Endodermal cell (in vitro differentiated cells): Measurements from ENCODE around the gene LYZL4. TPM values are rescaled to one million over a fixed set of nuclear protein-coding genes. Genes with fewer than 3 reads are reported as not detected.

Experiments used
- DNase-seq: peaks from one replicate; pipeline ENCODE4 v3.0.0-alpha.2; 2017
- H3K27ac ChIP-seq: 2 replicates; pipeline ENCODE4 v1.5.1; 2013; ENCODE audit warnings: mild to moderate bottlenecking, low read depth, low read length, moderate library complexity
- H3K27me3 ChIP-seq: 2 replicates; pipeline ENCODE4 v1.6.1; 2013; ENCODE audit warnings: mild to moderate bottlenecking, low read length, moderate library complexity; ENCODE audit not compliant: insufficient read depth, control insufficient read depth, poor library complexity, severe bottlenecking
- H3K36me3 ChIP-seq: 2 replicates; pipeline ENCODE4 v1.7.0; 2013; ENCODE audit warnings: mild to moderate bottlenecking, low read length, moderate library complexity; ENCODE audit not compliant: control insufficient read depth, insufficient read depth
- H3K4me1 ChIP-seq: one replicate; pipeline ENCODE4 v1.7.0; 2013; ENCODE audit warnings: low read length; ENCODE audit not compliant: control insufficient read depth, insufficient read depth
- H3K4me3 ChIP-seq: 2 replicates; pipeline ENCODE4 v1.5.1; 2013; ENCODE audit warnings: mild to moderate bottlenecking, low read length, moderate library complexity
- H3K9ac ChIP-seq: 2 replicates; pipeline ENCODE4 v1.6.1; 2013; ENCODE audit warnings: mild to moderate bottlenecking, low read length, moderate library complexity; ENCODE audit not compliant: poor library complexity, severe bottlenecking; ENCODE audit errors: extremely low read depth
- H3K9me3 ChIP-seq: 2 replicates; pipeline ENCODE4 v1.6.1; 2013; ENCODE audit warnings: mild to moderate bottlenecking, low read length, moderate library complexity; ENCODE audit not compliant: control insufficient read depth
- H3K27ac Mint-ChIP-seq: 2 replicates; pipeline ENCODE4 v1.8.0; 2020; ENCODE audit warnings: mixed read lengths
- H3K27me3 Mint-ChIP-seq: 2 replicates; pipeline ENCODE4 v1.8.0; 2021; ENCODE audit warnings: mild to moderate bottlenecking, mixed read lengths; ENCODE audit not compliant: insufficient read depth
- H3K36me3 Mint-ChIP-seq: 2 replicates; pipeline ENCODE4 v1.8.0; 2020; ENCODE audit warnings: low read depth, mixed read lengths
- H3K4me1 Mint-ChIP-seq: 2 replicates; pipeline ENCODE4 v1.8.0; 2020; ENCODE audit warnings: mixed read lengths
- H3K4me3 Mint-ChIP-seq: 2 replicates; pipeline ENCODE4 v1.8.0; 2020; ENCODE audit warnings: mild to moderate bottlenecking, moderate library complexity, mixed read lengths
- H3K9me3 Mint-ChIP-seq: 2 replicates; pipeline ENCODE4 v1.8.0; 2020; ENCODE audit warnings: mild to moderate bottlenecking, mixed read lengths
- WGBS, 2 experiments: methylation state at CpG; one replicate each; pipeline versions ENCODE4 v1.1.5 to v1.1.7; 2013; ENCODE audit warnings: missing lambda C conversion rate in 2 of 2, mixed read lengths in 1 of 2; ENCODE audit not compliant: insufficient coverage in 1 of 2, insufficient read length in 1 of 2; 5-methylcytosine and 5-hydroxymethylcytosine counted together
- total RNA-seq, 2 donors: library from RNA; stranded (reverse); fragmentation: NEBNext Ultra II Directional in 1 of 2; extraction: Animal tissue kit (Norgen Biotek cat#: 25700) in 1 of 2; gene quantifications; 2 replicates in 1 of 2; 3 replicates in 1 of 2; pipeline ENCODE4 v1.2.1, GENCODE V29; 2021
- TF ChIP-seq, protein P1 (sequence below): fragments of 200-600 bp; sonication (generic); conservative IDR thresholded peaks from 2 replicates; pipeline ENCODE4 v1.5.0; 2021; ENCODE audit warnings: antibody characterized with exemption, mild to moderate bottlenecking

Gene LYZL4
- total RNA-seq, 2 donors from 2014 or later = not detected

- Histone ChIP-seq H3K9ac (no peak overlapping the region), H3K27ac (no peak overlapping the region), H3K36me3 (no peaks in the 10 kb centered on the region), H3K4me1 (no peaks in the 10 kb centered on the region), H3K27me3 (no peaks in the 10 kb centered on the region), H3K4me3 (no peak overlapping the region), H3K9me3 (no peaks in the 10 kb centered on the region)
- WGBS, 2 experiments = 93 to 97% methylated on average over 12 to 14 of the region's 14 CpGs
- no peak overlapping the region for H3K27ac Mint-ChIP-seq
- H3K27me3 Mint-ChIP-seq = peaks cover 3% of the 10 kb centered on the region
- DNase-seq = no peak
- peaks cover 1% of the 10 kb centered on the region for H3K9me3 Mint-ChIP-seq
- no peaks in the 10 kb centered on the region for H3K4me1 Mint-ChIP-seq
- TF ChIP-seq, protein P1, sequence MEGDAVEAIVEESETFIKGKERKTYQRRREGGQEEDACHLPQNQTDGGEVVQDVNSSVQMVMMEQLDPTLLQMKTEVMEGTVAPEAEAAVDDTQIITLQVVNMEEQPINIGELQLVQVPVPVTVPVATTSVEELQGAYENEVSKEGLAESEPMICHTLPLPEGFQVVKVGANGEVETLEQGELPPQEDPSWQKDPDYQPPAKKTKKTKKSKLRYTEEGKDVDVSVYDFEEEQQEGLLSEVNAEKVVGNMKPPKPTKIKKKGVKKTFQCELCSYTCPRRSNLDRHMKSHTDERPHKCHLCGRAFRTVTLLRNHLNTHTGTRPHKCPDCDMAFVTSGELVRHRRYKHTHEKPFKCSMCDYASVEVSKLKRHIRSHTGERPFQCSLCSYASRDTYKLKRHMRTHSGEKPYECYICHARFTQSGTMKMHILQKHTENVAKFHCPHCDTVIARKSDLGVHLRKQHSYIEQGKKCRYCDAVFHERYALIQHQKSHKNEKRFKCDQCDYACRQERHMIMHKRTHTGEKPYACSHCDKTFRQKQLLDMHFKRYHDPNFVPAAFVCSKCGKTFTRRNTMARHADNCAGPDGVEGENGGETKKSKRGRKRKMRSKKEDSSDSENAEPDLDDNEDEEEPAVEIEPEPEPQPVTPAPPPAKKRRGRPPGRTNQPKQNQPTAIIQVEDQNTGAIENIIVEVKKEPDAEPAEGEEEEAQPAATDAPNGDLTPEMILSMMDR = no peak
- no peak overlapping the region for H3K4me3 Mint-ChIP-seq
- H3K36me3 Mint-ChIP-seq = no peaks in the 10 kb centered on the region
Measured at GRCh38 chr3:42406727-42407450, 3.5 kb downstream of the LYZL4 start.

DNA sequence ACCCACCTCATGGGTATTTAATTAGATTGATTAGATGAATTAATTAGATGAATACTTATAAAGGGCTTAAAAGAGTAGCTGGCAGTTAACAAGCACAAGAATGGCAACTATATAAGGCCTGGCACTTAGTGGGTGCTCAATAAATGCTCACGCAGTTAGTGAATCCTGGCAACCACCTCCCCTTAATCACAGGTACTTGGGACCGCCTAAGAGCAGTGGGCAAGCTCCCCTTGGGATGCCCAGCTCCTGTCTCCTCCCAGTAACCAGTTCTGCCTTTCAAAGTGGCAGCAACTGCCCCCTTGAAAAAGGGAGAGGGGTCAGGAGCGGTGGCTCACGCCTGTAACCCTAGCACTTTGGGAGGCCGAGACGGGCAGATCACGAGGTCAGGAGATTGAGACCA, 4.6 kb downstream of the LYZL4 start:
- no peaks in the 10 kb centered on the region for H3K36me3 Mint-ChIP-seq
- Histone ChIP-seq H3K9ac (no peak overlapping the region), H3K27ac (no peak overlapping the region), H3K27me3 (no peaks in the 10 kb centered on the region), H3K4me3 (no peak overlapping the region), H3K9me3 (no peaks in the 10 kb centered on the region), H3K4me1 (no peaks in the 10 kb centered on the region), H3K36me3 (no peaks in the 10 kb centered on the region)
- H3K27ac Mint-ChIP-seq = no peak overlapping the region
- H3K4me3 Mint-ChIP-seq = no peak overlapping the region
- TF ChIP-seq, protein P1 = no peak
- peaks cover 3% of the 10 kb centered on the region for H3K27me3 Mint-ChIP-seq
- no peaks in the 10 kb centered on the region for H3K4me1 Mint-ChIP-seq
- 89 to 96% methylated on average over 7 of the region's 7 CpGs for WGBS, 2 experiments
- no peak for DNase-seq
- peaks cover 6% of the 10 kb centered on the region for H3K9me3 Mint-ChIP-seq

DNA sequence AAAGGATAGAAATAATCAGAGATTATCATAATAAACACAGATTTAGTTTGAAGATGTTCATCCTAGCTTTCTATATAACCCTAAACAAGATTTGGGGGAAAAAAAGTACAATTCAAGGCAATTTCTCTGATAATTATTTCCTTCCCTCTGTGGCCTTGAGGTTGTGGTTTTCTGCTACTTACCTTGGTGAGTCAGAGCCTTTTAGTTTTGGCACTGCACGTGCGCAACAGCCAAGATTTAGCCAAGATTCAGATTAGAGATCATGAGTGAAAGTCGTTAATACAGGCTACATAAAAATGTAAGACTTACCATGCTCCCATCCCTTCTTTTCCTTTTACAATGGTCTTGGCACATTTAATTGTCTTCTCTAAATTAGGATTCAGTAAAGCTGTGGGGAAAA, 6.7 kb downstream of the LYZL4 start:
- no peak overlapping the region for H3K27ac Mint-ChIP-seq
- TF ChIP-seq, protein P1 = no peak
- no peaks in the 10 kb centered on the region for H3K36me3 ChIP-seq
- no peaks in the 10 kb centered on the region for H3K27me3 ChIP-seq
- WGBS, 2 experiments = 89 to 100% methylated on average over 2 to 3 of the region's 3 CpGs
- no peaks in the 10 kb centered on the region for H3K4me1 Mint-ChIP-seq
- no peak overlapping the region for H3K4me3 Mint-ChIP-seq
- H3K27me3 Mint-ChIP-seq = peaks cover 2% of the 10 kb centered on the region
- H3K36me3 Mint-ChIP-seq = no peaks in the 10 kb centered on the region
- H3K9ac ChIP-seq = no peak overlapping the region
- H3K9me3 Mint-ChIP-seq = peaks cover 6% of the 10 kb centered on the region
- no peaks in the 10 kb centered on the region for H3K4me1 ChIP-seq
- no peak overlapping the region for H3K4me3 ChIP-seq
- H3K27ac ChIP-seq = no peak overlapping the region
- no peaks in the 10 kb centered on the region for H3K9me3 ChIP-seq
- DNase-seq = no peak
